Measurements from ENCODE around the gene LRRC27.

DNA sequence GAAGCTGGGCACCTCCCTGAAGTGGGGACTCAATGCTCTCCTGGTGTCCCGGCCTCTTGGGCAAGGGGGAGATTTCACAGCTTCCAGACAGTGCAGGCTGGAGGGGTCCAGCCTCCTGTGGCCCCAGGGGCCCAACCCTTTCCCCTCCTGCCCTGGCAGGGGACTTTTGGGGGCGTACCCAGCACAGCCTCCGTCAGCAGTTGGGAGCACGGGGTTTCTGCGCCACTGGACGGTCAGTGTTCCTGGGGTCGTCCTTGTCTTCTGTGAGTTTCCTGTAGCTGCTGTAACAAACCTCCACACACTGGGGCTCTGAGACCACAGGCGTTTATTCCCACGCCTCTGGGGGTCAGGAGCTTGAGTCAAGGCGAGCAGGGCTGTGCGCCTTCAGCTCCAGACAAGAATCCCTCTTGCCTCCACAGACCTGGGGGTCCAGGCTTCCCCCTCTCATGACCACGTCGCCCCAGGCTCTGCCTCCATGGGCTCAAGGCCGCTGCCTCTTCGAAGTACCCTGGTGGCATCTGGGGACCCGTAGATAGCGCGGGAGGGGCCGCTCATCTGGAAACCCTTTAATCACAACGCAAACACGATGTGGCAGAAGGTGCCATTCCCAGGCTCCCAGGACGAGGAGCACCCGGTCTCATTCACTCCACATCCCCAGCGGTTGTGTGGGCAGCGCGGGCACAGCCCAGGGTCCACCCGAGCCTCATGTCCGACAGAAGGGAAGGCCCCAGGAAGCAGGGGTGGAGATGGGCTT is 79.0 kb downstream of the LRRC27 start:
- no peak for TF ChIP-seq CTCF (IDR thresholded peaks at IDR 0.05; ENCODE audit: insufficient read depth, low read length)
- TF ChIP-seq SPI1 (IDR thresholded peaks at IDR 0.05; ENCODE audit: borderline replicate concordance, low read depth), result no peak
- no peak for TF ChIP-seq POLR2AphosphoS5 (IDR thresholded peaks at IDR 0.05; ENCODE audit: low read depth)

Data from HL-60 (cell line).